Measurements from ENCODE around the gene PRR5L. TPM values are rescaled to one million over a fixed set of nuclear protein-coding genes. Genes with fewer than 3 reads are reported as not detected.

Gene PRR5L
- polyA plus RNA-seq, 1 of the 3 experiments (the other 2 are of a cell fraction) = 0.46 TPM

GRCh38 chr11:36455658-36456111 is 159.6 kb downstream of the PRR5L start (continued):
- TF ChIP-seq FOXJ3 (CRISPR knock-in tag; IDR thresholded peaks at IDR 0.05) = no peak
- TF ChIP-seq CHD2 (IDR thresholded peaks at IDR 0.05; ENCODE audit: low read length, partially characterized antibody) = no peak
- no peak for TF ChIP-seq USF1 (IDR thresholded peaks at IDR 0.05; ENCODE audit: borderline replicate concordance, low read depth)
- TF ChIP-seq SMC3 (IDR thresholded peaks at IDR 0.05; ENCODE audit: low read depth, low read length) = no peak
- no peak for TF ChIP-seq ZBTB33 (IDR thresholded peaks at IDR 0.05; ENCODE audit: borderline replicate concordance, low read depth)
- TF ChIP-seq SIN3A (IDR thresholded peaks at IDR 0.05; ENCODE audit: borderline replicate concordance, low read depth, low read length) = no peak

GRCh38 chr11:36456156-36456555 is 160.1 kb downstream of the PRR5L start:
- Histone ChIP-seq H3K9me2 (no peaks in the 10 kb centered on the region), H3K4me1 (ENCODE audit: control insufficient read depth in 1 of 2, insufficient read depth in 2 of 2, low read depth in 1 of 2, low read length in 1 of 2) (peaks cover 7 to 39% of the 10 kb centered on the region in 2 experiments), H3K4me3 (ENCODE audit: low read depth in 2 of 2, low read length in 1 of 2) (no peak overlapping the region), H3K9ac (peak overlapping the region; percentile 58; the same call in 1 of the 2 replicates), H3K36me3 (replicated peaks in 1 of 2; ENCODE audit: control insufficient read depth in 1 of 2, insufficient read depth in 2 of 2, low read length in 1 of 2) (no peaks in the 10 kb centered on the region), H2AFZ (ENCODE audit: low read depth) (peak overlapping the region; percentile 81), H3K27ac (ENCODE audit: low read depth in 2 of 2, low read length in 1 of 2) (peak overlapping the region; percentile 28 to 86; a peak in 3 of 4 replicates), H3K9me3 (no peaks in the 10 kb centered on the region), H4K20me1 (ENCODE audit: insufficient read depth) (no peaks in the 10 kb centered on the region), H3K79me2 (ENCODE audit: insufficient read depth) (no peaks in the 10 kb centered on the region), H3K27me3 (ENCODE audit: insufficient read depth) (no peaks in the 10 kb centered on the region), H3K4me2 (peak overlapping the region; percentile 10; the same call in 1 of the 2 replicates), H3F3A (replicated peaks; ENCODE audit: insufficient read depth) (peaks cover 4% of the 10 kb centered on the region)
- ChIA-PET CTCF (interaction anchor here (0.8 to 1.4 kb wide), 5 partner anchors 16 to 79 kb away, joined by 3 to 7 read pairs (median 3); no protein-coding TSS in a partner anchor), POLR2A (no interaction called here)
- WGBS (ENCODE audit: low lambda C conversion rate) = 46% methylated on average over 2 of the region's 6 CpGs
- DNase-seq = no peak
- TF ChIP-seq MXI1 (IDR thresholded peaks at IDR 0.05; ENCODE audit: low read depth, low read length) = no peak
- TF ChIP-seq EP300 (IDR thresholded peaks at IDR 0.05; ENCODE audit: borderline replicate concordance in 1 of 2, low read depth in 1 of 2, low read length in 1 of 2) = no peak
- no peak for TF ChIP-seq YY1 (IDR thresholded peaks at IDR 0.05; ENCODE audit: low read depth)
- TF ChIP-seq SIN3A (IDR thresholded peaks at IDR 0.05; ENCODE audit: borderline replicate concordance, low read depth, low read length) = no peak
- TF ChIP-seq RAD21 (IDR thresholded peaks at IDR 0.05; ENCODE audit: low read length) = no peak
- TF ChIP-seq USF1 (IDR thresholded peaks at IDR 0.05; ENCODE audit: borderline replicate concordance, low read depth) = no peak
- no peak for TF ChIP-seq PBX3 (IDR thresholded peaks at IDR 0.05)
- TF ChIP-seq RCOR1 (IDR thresholded peaks at IDR 0.05; ENCODE audit: low read length) = no peak
- no peak for TF ChIP-seq USF2 (IDR thresholded peaks at IDR 0.05; ENCODE audit: borderline replicate concordance, low read depth, low read length)
- TF ChIP-seq TAF1 (IDR thresholded peaks at IDR 0.05; ENCODE audit: borderline replicate concordance, low read depth, low read length) = no peak
- no peak for TF ChIP-seq RFX5 (IDR thresholded peaks at IDR 0.05; ENCODE audit: low read length)
- TF ChIP-seq FOXJ3 (CRISPR knock-in tag; IDR thresholded peaks at IDR 0.05) = no peak
- TF ChIP-seq GATA2 (CRISPR knock-in tag; IDR thresholded peaks at IDR 0.05) = no peak
- TF ChIP-seq TCF12 (IDR thresholded peaks at IDR 0.05) = no peak

Measured in SK-N-SH (cell line).